Activated CD4-positive, CD25-positive, alpha-beta regulatory T cell treated with anti-CD3 and anti-CD28 coated beads, Interleukin-2, amount 50 U/mL, for 72 hours (primary cell): ENCODE results near the gene CTR9.

Experiments used
- DNase-seq: peaks from one replicate; pipeline ENCODE4 v3.0.0; 2021

CTR9 gene

GRCh38 chr11:10743354-10744000 is 7.6 kb upstream of the CTR9 start:
- DNase-seq = no peak

GRCh38 chr11:10744206-10744605 is 6.8 kb upstream of the CTR9 start:
- no peak for DNase-seq

DNA sequence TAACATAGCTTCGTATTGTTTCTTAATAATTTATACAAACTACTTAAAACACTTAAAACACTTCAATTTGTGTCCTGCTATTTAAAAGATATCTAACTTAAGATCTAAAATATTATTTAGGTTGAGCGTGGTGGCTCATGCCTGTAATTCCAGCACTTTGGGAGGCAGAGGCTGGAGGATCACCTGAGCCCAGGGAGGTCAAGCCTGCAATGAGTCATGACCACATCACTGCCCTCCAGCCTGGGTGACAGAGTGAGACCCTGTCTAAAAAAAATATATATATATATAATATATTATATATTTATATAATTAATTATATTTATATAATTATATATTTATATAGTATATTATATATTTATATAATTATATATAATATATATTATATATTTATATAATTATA is 4.2 kb upstream of the CTR9 start:
- no peak for DNase-seq

GRCh38 chr11:10747733-10748132 is 3.3 kb upstream of the CTR9 start:
- DNase-seq = no peak

GRCh38 chr11:10749476-10749875 is 1.6 kb upstream of the CTR9 start:
- DNase-seq = no peak

GRCh38 chr11:10751581-10751940 is 515 bp downstream of the CTR9 start:
- no peak for DNase-seq

- no peak for DNase-seq
Observed at GRCh38 chr11:10752061-10752460, 1.0 kb downstream of the CTR9 start.

DNA sequence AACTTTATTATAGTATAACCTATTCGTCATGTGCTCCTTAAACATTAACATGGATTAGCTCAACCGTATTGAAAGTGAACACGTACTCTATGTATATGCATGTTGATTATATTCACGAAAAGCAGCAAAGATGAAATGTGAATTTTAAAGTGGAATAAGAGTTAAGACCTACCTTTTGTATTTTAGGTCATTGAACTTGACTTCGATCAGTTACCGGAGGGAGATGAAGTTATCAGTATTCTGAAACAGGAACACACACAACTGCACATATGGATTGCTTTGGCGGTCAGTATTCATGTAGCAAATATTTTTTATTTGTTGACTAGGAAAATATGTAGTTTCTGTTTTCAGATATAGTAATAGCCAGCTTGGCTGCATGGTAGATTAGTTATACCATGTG is 1.4 kb downstream of the CTR9 start:
- DNase-seq = no peak

- no peak for DNase-seq
Observed at GRCh38 chr11:10758957-10759356, 7.9 kb downstream of the CTR9 start.

DNA sequence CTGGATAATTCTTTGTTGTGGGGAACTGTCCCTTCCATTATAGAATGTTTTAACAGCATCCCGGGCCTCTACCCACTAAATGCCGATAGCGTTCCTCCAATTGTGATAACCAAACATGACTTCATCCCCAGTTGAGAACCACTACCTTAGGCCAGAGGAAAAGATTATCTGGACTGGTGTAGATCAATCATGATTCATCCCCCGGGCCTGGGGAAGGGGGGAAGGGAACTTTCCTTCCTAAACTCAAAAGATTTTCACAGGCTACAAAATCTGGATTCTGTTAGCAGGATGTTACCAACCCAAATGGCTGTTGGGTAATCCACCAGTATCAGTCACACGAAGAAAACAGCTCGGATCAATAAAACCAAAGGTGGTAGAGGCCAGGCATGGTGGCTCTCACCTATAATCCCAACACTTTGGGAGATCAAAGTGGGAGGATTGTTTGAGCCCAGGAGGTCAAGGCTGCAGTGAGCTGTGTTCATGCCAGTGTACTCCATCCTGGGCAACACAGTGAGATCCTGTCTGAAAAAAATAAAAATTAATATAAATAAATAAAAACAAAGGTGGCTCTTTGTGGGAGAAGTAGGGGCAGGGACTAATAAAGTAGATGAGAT is 10.1 kb downstream of the CTR9 start:
- no peak for DNase-seq

DNA sequence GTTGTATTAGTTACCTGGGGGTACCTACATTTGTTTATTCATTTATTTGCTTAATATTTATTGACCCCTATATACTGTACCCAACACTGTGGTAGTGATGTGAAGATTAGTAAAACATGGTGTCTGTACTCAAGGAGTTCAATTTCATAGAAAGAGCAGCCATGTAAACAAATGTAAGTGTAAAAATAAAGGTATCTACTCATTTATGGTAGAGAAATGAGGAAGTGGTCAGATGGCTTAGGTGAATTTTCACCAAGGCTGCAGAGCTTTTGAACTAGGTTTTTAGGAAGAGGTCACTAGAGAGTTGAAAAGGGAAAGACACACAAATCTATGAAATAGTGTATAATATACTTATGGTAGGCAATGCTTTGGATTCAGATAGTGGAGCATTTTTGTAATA is 11.1 kb downstream of the CTR9 start:
- DNase-seq = no peak

GRCh38 chr11:10762913-10763421 is 11.9 kb downstream of the CTR9 start:
- no peak for DNase-seq

- no peak for DNase-seq
Observed at GRCh38 chr11:10763766-10764165, 12.7 kb downstream of the CTR9 start.

DNA sequence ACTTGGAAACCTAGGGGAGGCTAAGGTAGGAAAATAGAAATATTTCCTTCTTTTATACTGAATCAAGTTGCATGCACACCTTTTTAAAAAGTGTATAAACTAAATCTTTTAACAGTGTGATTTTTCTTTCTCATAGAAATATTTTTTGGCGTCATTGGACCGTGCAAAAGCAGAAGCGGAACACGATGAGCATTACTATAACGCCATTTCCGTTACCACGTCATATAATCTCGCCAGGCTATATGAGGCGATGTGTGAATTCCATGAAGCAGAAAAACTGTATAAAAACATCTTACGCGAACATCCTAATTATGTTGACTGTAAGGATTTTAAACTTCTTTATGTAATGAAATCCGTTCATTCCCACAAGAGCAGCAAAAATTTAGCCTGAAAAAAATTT is 13.4 kb downstream of the CTR9 start:
- no peak for DNase-seq

DNA sequence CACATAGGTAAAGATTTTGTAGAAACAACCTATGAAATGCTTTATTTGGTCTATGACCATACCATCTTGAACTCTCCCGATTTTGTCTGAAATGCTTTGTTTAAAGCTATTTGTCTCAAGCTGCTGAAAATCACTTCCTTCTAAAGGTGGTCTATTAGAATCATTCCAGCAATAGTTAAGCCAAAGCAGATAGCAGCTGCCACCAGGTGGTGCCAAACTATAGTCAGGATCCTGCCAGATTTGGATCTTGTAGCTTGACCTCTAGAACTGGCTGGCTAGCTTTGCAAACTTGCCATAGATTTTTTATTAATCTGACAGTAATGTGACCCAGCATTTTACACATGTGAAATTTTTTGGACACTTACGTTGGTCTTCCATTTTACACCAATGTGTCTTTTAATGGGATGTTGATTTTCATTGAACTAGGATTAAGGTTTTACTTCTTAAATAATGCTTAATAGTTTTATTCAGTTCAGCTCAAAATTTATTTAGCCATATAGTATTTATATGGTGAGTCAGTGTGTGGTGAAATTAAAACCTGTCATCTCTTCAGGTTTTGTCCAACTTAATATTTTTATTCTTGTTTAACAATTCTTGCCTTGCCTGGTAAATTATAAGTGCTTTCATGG is 19.7 kb downstream of the CTR9 start:
- no peak for DNase-seq

- no peak for DNase-seq
Observed at GRCh38 chr11:10771457-10771856, 20.4 kb downstream of the CTR9 start.

- no peak for DNase-seq
Observed at GRCh38 chr11:10774811-10775210, 23.8 kb downstream of the CTR9 start.

GRCh38 chr11:10777393-10777793 is 26.3 kb downstream of the CTR9 start:
- no peak for DNase-seq

GRCh38 chr11:10777806-10778205 is 26.8 kb downstream of the CTR9 start:
- DNase-seq = no peak

- DNase-seq = no peak
Observed at GRCh38 chr11:10778217-10778970, 27.3 kb downstream of the CTR9 start.

DNA sequence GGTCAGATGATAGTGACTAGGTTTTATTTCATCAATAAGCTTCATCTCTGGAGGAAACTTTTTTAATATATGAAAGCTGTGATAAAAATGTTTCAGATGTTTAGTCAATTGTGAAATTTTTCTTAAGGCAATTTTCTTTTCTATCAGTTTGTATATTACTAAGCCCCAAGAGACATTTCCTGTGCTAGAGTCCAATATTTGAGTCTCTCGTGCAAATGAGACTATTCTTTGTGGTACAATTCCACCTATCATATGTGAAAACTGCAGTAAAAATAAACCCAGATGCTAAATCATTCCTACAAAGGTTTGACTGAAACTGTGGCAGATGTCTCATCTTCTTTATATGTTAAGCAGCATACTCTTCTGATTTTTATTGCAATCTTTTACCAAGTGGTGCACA is 28.0 kb downstream of the CTR9 start:
- no peak for DNase-seq

GRCh38 chr11:10780040-10780439 is 29.0 kb downstream of the CTR9 start:
- no peak for DNase-seq

DNA sequence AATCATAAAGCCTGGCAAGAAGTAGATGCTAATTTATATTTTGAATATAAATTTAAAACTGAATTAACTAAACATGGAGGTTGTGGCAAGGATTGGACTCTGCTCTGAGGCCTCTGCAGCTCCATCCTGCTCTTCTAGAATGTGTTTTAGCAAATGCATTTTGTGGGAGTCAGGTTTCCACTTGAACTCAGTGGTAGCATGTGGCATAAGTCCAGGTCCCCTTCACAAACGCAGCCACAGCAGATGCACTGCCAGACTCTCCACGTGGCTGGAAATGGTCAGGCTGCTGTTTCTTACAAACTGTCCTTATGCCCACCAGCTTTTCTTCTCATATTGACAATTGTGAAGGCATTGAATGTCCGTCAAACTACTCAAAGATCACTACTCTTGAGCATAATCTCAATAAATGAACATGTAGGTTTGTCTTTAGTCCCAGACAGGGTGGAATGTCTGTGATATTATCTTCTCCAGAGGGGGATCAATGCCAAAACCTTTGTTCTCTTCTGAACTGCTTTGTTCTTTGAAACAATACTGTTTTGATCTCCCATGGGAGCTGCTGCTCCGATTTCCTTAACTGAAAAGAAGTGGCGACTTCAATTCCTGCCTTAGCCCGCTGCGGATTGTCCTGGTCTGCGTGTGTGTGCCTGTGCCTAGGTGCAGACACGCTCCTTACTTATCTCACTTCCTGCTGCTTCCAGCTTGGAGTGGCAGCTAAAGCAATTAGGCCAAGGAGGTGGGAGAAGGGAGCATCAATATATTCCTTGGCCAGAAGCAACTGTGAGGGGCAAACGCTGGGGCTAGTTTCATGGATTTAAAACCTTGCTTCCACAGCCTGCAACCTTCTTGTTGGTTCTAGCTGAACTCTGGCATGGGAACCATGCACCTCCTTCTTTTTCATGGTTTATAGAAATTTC is 33.4 kb downstream of the CTR9 start:
- no peak for DNase-seq
